H1 (cell line): ENCODE results near the gene EPB41L5. TPM values are rescaled to one million over a fixed set of nuclear protein-coding genes. Genes with fewer than 3 reads are reported as not detected.
A peak's percentile ranks its signal among the peaks of the same experiment; 100 is the strongest.

Source experiments
- CTCF ChIA-PET: fragments of 300-600 bp; sonication (Branson Sonifier 250); formaldehyde crosslinking; loops from one replicate; lab custom pipeline; 2021; ENCODE audit not compliant: partially characterized antibody; lab: Charles Lee
- POLR2A ChIA-PET: fragments of 300-600 bp; sonication (Branson Sonifier 250); formaldehyde crosslinking; loops from one replicate; lab custom pipeline; 2021; ENCODE audit warnings: inconsistent platforms; ENCODE audit not compliant: partially characterized antibody; lab: Charles Lee
- DNase-seq, 2 experiments: peaks; one replicate each; pipeline versions ENCODE4 v3.0.0 to v3.0.0-alpha.2; 2010 to 2022; ENCODE audit warnings: low spot score in 2 of 2, low read depth in 1 of 2, mixed read lengths in 1 of 2
- FAIRE-seq: peaks from 2 replicates; lab custom pipeline; 2011; peaks lifted over from hg19 to GRCh38; lab: Jason Lieb, UNC
- H2AFZ ChIP-seq: 2 replicates; pipeline ENCODE4 v1.8.1; 2012; ENCODE audit warnings: low read length, inconsistent platforms
- H2AK5ac ChIP-seq: 2 replicates; pipeline ENCODE4 v1.6.1; 2013; ENCODE audit warnings: low read depth, low read length
- H2BK120ac ChIP-seq: replicated peaks from 2 replicates; pipeline ENCODE3; 2013; ENCODE audit warnings: low read depth, low read length, inconsistent platforms
- H2BK12ac ChIP-seq: 2 replicates; pipeline ENCODE4 v1.6.1; 2013; ENCODE audit warnings: low read depth, low read length
- H2BK15ac ChIP-seq: 2 replicates; pipeline ENCODE4 v1.6.1; 2013; ENCODE audit warnings: low read length
- H2BK20ac ChIP-seq: 2 replicates; pipeline ENCODE4 v1.6.1; 2013; ENCODE audit warnings: low read length
- H2BK5ac ChIP-seq: 2 replicates; pipeline ENCODE4 v1.6.1; 2013; ENCODE audit warnings: low read depth, low read length
- H3K14ac ChIP-seq: 2 replicates; pipeline ENCODE4 v1.6.1; 2013; ENCODE audit warnings: inconsistent platforms; ENCODE audit not compliant: insufficient read length
- H3K18ac ChIP-seq: 2 replicates; pipeline ENCODE4 v1.6.1; 2013; ENCODE audit warnings: low read length; ENCODE audit errors: extremely low read depth
- H3K23ac ChIP-seq: 2 replicates; pipeline ENCODE4 v1.6.1; 2013; ENCODE audit warnings: inconsistent platforms; ENCODE audit not compliant: insufficient read length
- H3K23me2 ChIP-seq: 2 replicates; pipeline ENCODE4 v1.6.1; 2013; ENCODE audit warnings: low read depth, low read length
- H3K27ac ChIP-seq: 2 replicates; pipeline ENCODE4 v1.6.1; 2011; ENCODE audit warnings: low read depth, low read length, inconsistent platforms
- H3K27me3 ChIP-seq, 4 experiments: replicated peaks in 1 of 4; 1 replicate in 1 of 4; 2 replicates in 3 of 4; pipeline versions ENCODE4 v1.6.1 to v1.8.1; 2011 to 2013; ENCODE audit warnings: low read length in 3 of 4, mild to moderate bottlenecking in 3 of 4, inconsistent platforms in 2 of 4, mixed read lengths in 2 of 4, moderate library complexity in 1 of 4; ENCODE audit not compliant: control insufficient read depth in 3 of 4, insufficient read depth in 3 of 4; ENCODE audit errors: extremely low read depth in 1 of 4
- H3K36me3 ChIP-seq, 4 experiments: 2 replicates each; pipeline versions ENCODE4 v1.6.1 to v1.8.1; 2011 to 2013; ENCODE audit warnings: mild to moderate bottlenecking in 4 of 4, low read length in 3 of 4, moderate library complexity in 2 of 4, control low read depth in 1 of 4, inconsistent platforms in 1 of 4; ENCODE audit not compliant: insufficient read depth in 4 of 4, control insufficient read depth in 2 of 4
- H3K4ac ChIP-seq: replicated peaks from 2 replicates; pipeline ENCODE3; 2013; ENCODE audit warnings: low read length, low read depth, mixed read lengths, inconsistent platforms; ENCODE audit not compliant: insufficient read length
- H3K4me1 ChIP-seq, 4 experiments: replicated peaks in 1 of 4; 1 replicate in 1 of 4; 2 replicates in 3 of 4; pipeline versions ENCODE4 v1.6.1 to v1.8.1; 2011 to 2013; ENCODE audit warnings: low read length in 3 of 4, inconsistent platforms in 2 of 4, mixed read lengths in 1 of 4; ENCODE audit not compliant: insufficient read depth in 4 of 4, control insufficient read depth in 3 of 4
- H3K4me2 ChIP-seq, 2 experiments: 2 replicates each; pipeline versions ENCODE4 v1.6.1 to v1.8.1; 2011 to 2013; ENCODE audit warnings: low read depth in 2 of 2, low read length in 2 of 2, control low read depth in 1 of 2, inconsistent platforms in 1 of 2, mild to moderate bottlenecking in 1 of 2; ENCODE audit not compliant: insufficient read depth in 1 of 2
- H3K4me3 ChIP-seq, 4 experiments: fragments of 200-600, 300-600 bp in 1 of 4; sonication (generic), shearing (Covaris generic), sonication (Bioruptor Twin) in 1 of 4; 2 replicates each; pipeline versions ENCODE4 v1.5.1 to v1.8.1; 2011 to 2016; ENCODE audit warnings: low read length in 4 of 4, low read depth in 3 of 4, control low read depth in 2 of 4, inconsistent platforms in 2 of 4, mild to moderate bottlenecking in 2 of 4, mixed read lengths in 1 of 4, moderate library complexity in 1 of 4; ENCODE audit not compliant: insufficient read depth in 2 of 4; ENCODE audit errors: extremely low read depth in 1 of 4
- H3K56ac ChIP-seq: replicated peaks from 2 replicates; pipeline ENCODE3; 2013; ENCODE audit warnings: low read depth, mild to moderate bottlenecking, mixed read lengths, low read length, inconsistent platforms; ENCODE audit not compliant: insufficient read length
- H3K79me1 ChIP-seq: 2 replicates; pipeline ENCODE4 v1.6.1; 2013; ENCODE audit warnings: low read depth, low read length, control low read depth
- H3K79me2 ChIP-seq, 2 experiments: 2 replicates each; pipeline versions ENCODE4 v1.6.1 to v1.8.1; 2012 to 2013; ENCODE audit warnings: low read length in 2 of 2, mild to moderate bottlenecking in 2 of 2, inconsistent platforms in 1 of 2; ENCODE audit not compliant: insufficient read depth in 2 of 2, control insufficient read depth in 1 of 2
- H3K9ac ChIP-seq, 4 experiments: replicated peaks in 1 of 4; 1 replicate in 1 of 4; 2 replicates in 3 of 4; pipeline versions ENCODE4 v1.6.1 to v1.8.1; 2011 to 2013; ENCODE audit warnings: low read depth in 3 of 4, low read length in 3 of 4, control low read depth in 2 of 4, mild to moderate bottlenecking in 2 of 4, moderate library complexity in 2 of 4, inconsistent platforms in 1 of 4; ENCODE audit errors: extremely low read depth in 1 of 4
- H3K9me3 ChIP-seq, 2 experiments: 2 replicates each; pipeline versions ENCODE4 v1.6.1 to v1.8.1; 2012 to 2013; ENCODE audit warnings: mild to moderate bottlenecking in 2 of 2, moderate library complexity in 2 of 2, control low read depth in 1 of 2, inconsistent platforms in 1 of 2, low read depth in 1 of 2, low read length in 1 of 2, mixed read lengths in 1 of 2; ENCODE audit not compliant: insufficient read depth in 2 of 2
- H4K20me1 ChIP-seq, 2 experiments: replicated peaks in 1 of 2; 2 replicates each; pipeline versions ENCODE3 to v1.8.1; 2011 to 2013; ENCODE audit warnings: inconsistent platforms in 2 of 2, low read length in 2 of 2, mild to moderate bottlenecking in 1 of 2; ENCODE audit not compliant: insufficient read depth in 2 of 2, control insufficient read depth in 1 of 2
- H4K5ac ChIP-seq: 2 replicates; pipeline ENCODE4 v1.6.1; 2013; ENCODE audit warnings: low read length, low read depth, mixed read lengths, inconsistent platforms; ENCODE audit not compliant: insufficient read length
- H4K8ac ChIP-seq: 2 replicates; pipeline ENCODE4 v1.8.0; 2013; ENCODE audit warnings: mild to moderate bottlenecking, moderate library complexity, low read length, inconsistent platforms; ENCODE audit not compliant: insufficient read depth; ENCODE audit errors: extremely low read depth
- H4K91ac ChIP-seq: replicated peaks from 2 replicates; pipeline ENCODE3; 2013; ENCODE audit warnings: low read length, mixed read lengths, inconsistent platforms; ENCODE audit not compliant: insufficient read length
- ASH2L ChIP-seq: fragments of 200-600, 300-600 bp; sonication (generic); IDR thresholded peaks from one replicate; pipeline ENCODE4 v1.7.1; 2017; ENCODE audit warnings: low read length
- CTCF ChIP-seq, 3 experiments: IDR thresholded peaks; 1 replicate in 2 of 3; 2 replicates in 1 of 3; pipeline versions ENCODE4 v1.5.1 to v1.6.1; 2011; ENCODE audit warnings: low read length in 3 of 3, mild to moderate bottlenecking in 3 of 3, inconsistent platforms in 2 of 3, low read depth in 1 of 3, moderate library complexity in 1 of 3; ENCODE audit not compliant: insufficient read depth in 1 of 3; ENCODE audit errors: control extremely low read depth in 1 of 3
- JUN ChIP-seq: IDR thresholded peaks from 2 replicates; pipeline ENCODE4 v1.6.1; 2011; ENCODE audit warnings: low read depth, mild to moderate bottlenecking, improper control_type of control experiment, low read length
- MAX ChIP-seq: IDR thresholded peaks from 2 replicates; pipeline ENCODE4 v1.6.1; 2012; ENCODE audit warnings: inconsistent platforms
- POLR2A ChIP-seq, 2 experiments: IDR thresholded peaks; 1 replicate in 1 of 2; 2 replicates in 1 of 2; pipeline ENCODE4 v1.6.1; 2011; ENCODE audit warnings: low read depth in 2 of 2, low read length in 2 of 2, mild to moderate bottlenecking in 2 of 2; ENCODE audit errors: control extremely low read depth in 1 of 2
- RXRA ChIP-seq: IDR thresholded peaks from 2 replicates; pipeline ENCODE4 v1.6.1; 2011; ENCODE audit warnings: low read depth, mild to moderate bottlenecking, low read length, moderate library complexity; ENCODE audit not compliant: insufficient read depth
- SAP30 ChIP-seq: fragments of 300-600 bp; sonication (generic); IDR thresholded peaks from 2 replicates; pipeline ENCODE4 v1.7.1; 2012; ENCODE audit warnings: low read length, moderate library complexity, mild to moderate bottlenecking, inconsistent platforms; ENCODE audit not compliant: insufficient read depth, insufficient replicate concordance
- SP1 ChIP-seq: IDR thresholded peaks from 2 replicates; pipeline ENCODE4 v1.6.1; 2011; ENCODE audit warnings: low read depth, low read length
- TAF1 ChIP-seq: IDR thresholded peaks from 2 replicates; pipeline ENCODE4 v1.6.1; 2011; ENCODE audit warnings: mild to moderate bottlenecking, low read depth, low read length
- USF2 ChIP-seq: IDR thresholded peaks from 2 replicates; pipeline ENCODE4 v1.6.1; 2011; ENCODE audit warnings: low read length, improper control_type of control experiment
- WGBS, 2 experiments: shearing (Covaris generic) in 1 of 2; methylation state at CpG; one replicate each; pipeline versions ENCODE4 v1.1.6 to v1.1.7; 2013 to 2015; ENCODE audit warnings: low lambda C conversion rate in 2 of 2, mixed read lengths in 2 of 2, inconsistent platforms in 1 of 2, low coverage in 1 of 2, missing lambda C conversion rate in 1 of 2; ENCODE audit not compliant: insufficient replicate concordance in 2 of 2, insufficient coverage in 1 of 2, insufficient read length in 1 of 2; ENCODE audit errors: extremely low coverage in 1 of 2, missing lambda C conversion rate in 1 of 2; 5-methylcytosine and 5-hydroxymethylcytosine counted together
- polyA plus RNA-seq, 7 experiments: library from polyadenylated mRNA; depleted of rRNA in 3 of 7; stranded (reverse) in 5 of 7; unstranded in 2 of 7; fragments of >200 nt in 5 of 7; fragments of 200-250 nt in 2 of 7; gene quantifications; 1 replicate in 5 of 7; 2 replicates in 1 of 7; 4 replicates in 1 of 7; pipeline versions ENCODE4 v1.2.1 to v1.2.3, GENCODE V29; 2011 to 2013; ENCODE audit warnings: missing spikeins in 2 of 7, mixed read lengths in 2 of 7
- total RNA-seq: library from RNA; stranded (reverse); fragmentation: NEBNext Ultra II Directional; extraction: Animal tissue kit (Norgen Biotek cat#: 25700); gene quantifications from 2 replicates; pipeline ENCODE4 v1.2.1, GENCODE V29; 2021

Gene EPB41L5
- total and polyA plus RNA-seq, 2 of the 8 experiments (the other 6 are each of a cell fraction or from before 2014, with no cell fraction given): 13.5 to 32.3 TPM

- Histone ChIP-seq H4K20me1 (peaks cover 6 to 7% of the 10 kb centered on the region in 2 experiments), H3K4me1 (peaks cover 0 to 6% (median 2%) of the 10 kb centered on the region in 4 experiments; a peak in 2 of 7 replicates), H3K9ac (no peak overlapping the region), H3K4me3 (no peak overlapping the region), H3K18ac (no peak overlapping the region), H3K4ac (no peak overlapping the region), H3K27me3 (no peaks in the 10 kb centered on the region), H3K27ac (no peak overlapping the region), H2AK5ac (no peak overlapping the region), H2BK20ac (no peak overlapping the region), H3K36me3 (no peaks in the 10 kb centered on the region; a peak in 3 of 8 replicates), H4K5ac (peak overlapping the region; percentile 21), H3K4me2 (peak overlapping the region in 1 of 2 experiments; percentile 16; a peak in 1 of 4 replicates), H3K79me2 (peaks cover 5 to 73% of the 10 kb centered on the region in 2 experiments), H4K8ac (no peak overlapping the region), H3K79me1 (0 out of 2 replicates have a peak, but pooled peaks cover 2% of the 10 kb centered on the region), H2BK120ac (no peak overlapping the region), H3K23ac (no peak overlapping the region), H2BK12ac (no peak overlapping the region), H3K56ac (no peak overlapping the region), H4K91ac (no peak overlapping the region), H2AFZ (no peak overlapping the region), H3K23me2 (no peaks in the 10 kb centered on the region), H3K9me3 (no peaks in the 10 kb centered on the region), H2BK5ac (no peak overlapping the region), H3K14ac (no peak overlapping the region), H2BK15ac (no peak overlapping the region)
- FAIRE-seq: peak; percentile 70
- ChIA-PET POLR2A (interaction anchor here (1.1 to 1.4 kb wide), 2 partner anchors 13 to 17 kb away, joined by 4 to 5 read pairs; no protein-coding TSS in a partner anchor), CTCF (interaction anchor here (1.0 to 1.8 kb wide), 2 partner anchors 10 to 158 kb away, joined by 3 to 6 read pairs; no protein-coding TSS in a partner anchor)
- no peak for DNase-seq
- WGBS, 2 experiments: 84% methylated on average over 2 of the region's 2 CpGs; no CpG with 5 or more reads in 1 of the 2 experiments
- TF ChIP-seq CTCF (IDR thresholded peaks at IDR 0.05; ENCODE audit: control extremely low read depth in 1 of 3, insufficient read depth in 1 of 3, low read depth in 1 of 3, low read length in 3 of 3) (no peak), SP1 (no peak), MAX (no peak), JUN (no peak), POLR2A (IDR thresholded peaks at IDR 0.05; ENCODE audit: control extremely low read depth in 1 of 2, low read depth in 2 of 2, low read length in 2 of 2) (no peak), RXRA (no peak), ASH2L (no peak), SAP30 (no peak), TAF1 (no peak), USF2 (no peak)
These were observed 4.3 kb downstream of the EPB41L5 start for GRCh38 chr2:120017201-120017600.
